BJ (cell line): Measurements from ENCODE around the gene ACTG2. TPM values are rescaled to one million over a fixed set of nuclear protein-coding genes. Genes with fewer than 3 reads are reported as not detected.

ENCODE experiments used
- CTCF ChIA-PET: fragments of 350-600 bp; formaldehyde crosslinking; extraction: SDS; loops from one replicate; lab custom pipeline; 2021; ENCODE audit warnings: antibody characterized with exemption, inconsistent platforms; lab: Yijun Ruan, JAX
- POLR2A ChIA-PET: fragments of 300-600 bp; sonication (Branson Sonifier 250); formaldehyde crosslinking; extraction: SDS; loops from one replicate; lab custom pipeline; 2021; ENCODE audit warnings: antibody characterized with exemption; lab: Charles Lee
- DNase-seq: peaks from one replicate; pipeline ENCODE4 v3.0.0-alpha.2; 2011; ENCODE audit warnings: low read depth
- H3K27me3 ChIP-seq: 2 replicates; pipeline ENCODE4 v1.6.0; 2011; ENCODE audit warnings: low read length; ENCODE audit not compliant: control insufficient read depth, insufficient read depth
- H3K36me3 ChIP-seq: 2 replicates; pipeline ENCODE4 v1.5.1; 2011; ENCODE audit warnings: low read length; ENCODE audit not compliant: control insufficient read depth, insufficient read depth
- H3K4me3 ChIP-seq: 2 replicates; pipeline ENCODE4 v1.5.1; 2011; ENCODE audit warnings: low read depth, mild to moderate bottlenecking, control low read depth, low read length
- CTCF ChIP-seq: IDR thresholded peaks from 2 replicates; pipeline ENCODE4 v1.5.1; 2011; ENCODE audit warnings: low read depth, mild to moderate bottlenecking, control low read depth, inconsistent platforms, low read length, moderate library complexity; ENCODE audit not compliant: insufficient read depth
- polyA minus RNA-seq: library from RNA; depleted of rRNA, polyadenylated mRNA; stranded (reverse); fragments of >200 nt; gene quantifications from 2 replicates; pipeline ENCODE4 v1.2.3, GENCODE V29; 2011; rRNA and poly(A)+ RNA removed
- polyA plus RNA-seq: library from polyadenylated mRNA; depleted of rRNA; stranded (reverse); fragments of >200 nt; gene quantifications from 2 replicates; pipeline ENCODE4 v1.2.3, GENCODE V29; 2011; rRNA removed

ACTG2 gene
- polyA plus RNA-seq (43.8 and 81.3 TPM in 2 replicates), polyA minus RNA-seq (68.0 and 87.5 TPM in 2 replicates)

GRCh38 chr2:73892631-73893329 is at the start of gene ACTG2:
ACTG2 (plus strand) TSS chr2:73893008; CDS start chr2:73901312, 8,304 bp downstream.
- POLR2A ChIA-PET: no interaction called here
- no peak for TF ChIP-seq CTCF
- Histone ChIP-seq H3K4me3 (no peak within 1 kb of the TSS), H3K36me3 (no peaks in the 10 kb centered on the region), H3K27me3 (peaks cover 16% of the 10 kb centered on the region)
- no peak for DNase-seq
- CTCF ChIA-PET: interaction anchor here (0.6 kb wide), 1 partner anchor 329 kb away, joined by 3 read pairs; no protein-coding TSS in a partner anchor

GRCh38 chr2:73844087-73844486 is 48.7 kb upstream of the ACTG2 start:
- no peaks in the 10 kb centered on the region for H3K27me3 ChIP-seq
- ChIA-PET CTCF (interaction anchor here (0.6 to 2.5 kb wide), 4 partner anchors 17 to 21 kb away, joined by 3 to 10 read pairs (median 3); no protein-coding TSS in a partner anchor), POLR2A (no interaction called here)
- DNase-seq: no peak
- peaks cover 9% of the 10 kb centered on the region for H3K36me3 ChIP-seq
- no peak overlapping the region for H3K4me3 ChIP-seq
- TF ChIP-seq CTCF: no peak

GRCh38 chr2:73850009-73850408 is 42.8 kb upstream of the ACTG2 start:
- H3K27me3 ChIP-seq: no peaks in the 10 kb centered on the region
- DNase-seq: no peak
- H3K36me3 ChIP-seq: peaks cover 15% of the 10 kb centered on the region
- POLR2A ChIA-PET: no interaction called here
- CTCF ChIA-PET: no interaction called here
- TF ChIP-seq CTCF: no peak
- no peak overlapping the region for H3K4me3 ChIP-seq

GRCh38 chr2:73851274-73851673 is 41.5 kb upstream of the ACTG2 start:
- Histone ChIP-seq H3K36me3 (peaks cover 9% of the 10 kb centered on the region), H3K4me3 (no peak overlapping the region), H3K27me3 (no peaks in the 10 kb centered on the region)
- ChIA-PET CTCF (no interaction called here), POLR2A (no interaction called here)
- TF ChIP-seq CTCF: peak; percentile 22; the same call in 1 of the 2 replicates
- DNase-seq: no peak

GRCh38 chr2:73852020-73852419 is 40.8 kb upstream of the ACTG2 start:
- ChIA-PET CTCF (interaction anchor here (1.3 kb wide), 1 partner anchor 414 kb away, joined by 4 read pairs; no protein-coding TSS in a partner anchor), POLR2A (no interaction called here)
- H3K4me3 ChIP-seq: no peak overlapping the region
- no peaks in the 10 kb centered on the region for H3K27me3 ChIP-seq
- DNase-seq: peak; percentile 34
- H3K36me3 ChIP-seq: peaks cover 9% of the 10 kb centered on the region
- no peak for TF ChIP-seq CTCF
